ENCODE measurements around the gene LIPC.

The LIPC gene

DNA sequence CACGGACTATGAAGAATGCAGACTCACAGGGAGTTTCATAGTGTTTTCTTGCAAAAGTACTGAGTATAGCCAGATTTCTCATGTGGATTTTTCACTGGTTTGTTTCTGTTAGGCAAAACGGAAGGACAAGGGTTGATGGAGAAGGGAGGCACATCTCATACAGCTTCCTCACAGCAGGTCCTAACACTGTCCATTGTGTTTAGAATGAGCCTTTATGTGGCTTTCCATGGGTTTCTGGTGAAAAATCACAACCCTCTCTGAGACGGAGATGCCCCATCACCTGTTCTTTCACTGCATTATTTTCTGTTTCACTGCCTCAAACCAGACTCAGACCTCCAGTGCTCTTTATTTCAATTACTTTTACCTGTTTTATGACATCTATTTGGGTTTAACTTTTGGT is 25.0 kb upstream of the LIPC start:
- no peak for DNase-seq (ENCODE audit: low read depth)

- no peak for DNase-seq (ENCODE audit: low read depth)
Measured at GRCh38 chr15:58407236-58407775, 24.5 kb upstream of the LIPC start.

- no peak for DNase-seq (ENCODE audit: low read depth)
Measured at GRCh38 chr15:58407778-58408177, 24.0 kb upstream of the LIPC start.

DNA sequence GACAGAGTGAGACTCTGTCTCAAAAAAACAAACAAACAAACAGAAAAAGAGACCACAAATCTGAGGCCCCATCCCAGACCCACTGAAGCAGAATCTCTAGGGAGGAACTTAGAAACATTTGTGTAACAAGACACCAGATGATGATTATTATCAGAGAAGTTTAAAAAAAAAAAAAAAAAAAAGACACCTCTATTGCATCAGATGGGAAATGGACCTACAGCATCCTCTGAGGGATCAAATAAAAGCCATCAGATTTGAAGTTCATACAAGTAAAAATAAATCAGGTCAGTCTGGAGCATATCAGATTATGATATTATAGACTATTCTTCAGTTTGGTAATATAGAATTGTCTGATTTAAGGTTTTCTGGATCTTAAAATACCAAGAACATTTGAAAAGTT is 21.9 kb upstream of the LIPC start:
- no peak for DNase-seq (ENCODE audit: low read depth)

DNA sequence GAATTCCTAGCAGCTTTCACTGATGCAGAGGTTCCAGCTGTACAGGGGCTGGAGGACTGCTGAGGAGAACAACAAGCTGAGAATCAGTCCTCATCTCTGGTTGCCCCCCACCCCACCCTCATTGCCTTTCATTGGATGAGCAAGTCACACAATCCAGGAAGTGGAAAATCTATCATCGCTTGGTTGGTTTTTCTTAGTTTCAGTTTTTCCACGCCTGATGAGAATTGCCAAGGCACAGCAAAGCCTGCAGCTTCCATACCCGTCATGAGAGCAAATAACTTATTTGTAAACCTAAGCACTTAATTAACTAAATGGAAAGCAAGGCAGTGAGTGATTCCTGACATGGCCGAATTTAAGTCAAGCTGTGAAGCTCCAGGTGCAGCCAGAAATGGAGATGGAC is 21.4 kb upstream of the LIPC start:
- DNase-seq (ENCODE audit: low read depth): no peak

- no peak for DNase-seq (ENCODE audit: low read depth)
Measured at GRCh38 chr15:58413253-58413652, 18.5 kb upstream of the LIPC start.

DNA sequence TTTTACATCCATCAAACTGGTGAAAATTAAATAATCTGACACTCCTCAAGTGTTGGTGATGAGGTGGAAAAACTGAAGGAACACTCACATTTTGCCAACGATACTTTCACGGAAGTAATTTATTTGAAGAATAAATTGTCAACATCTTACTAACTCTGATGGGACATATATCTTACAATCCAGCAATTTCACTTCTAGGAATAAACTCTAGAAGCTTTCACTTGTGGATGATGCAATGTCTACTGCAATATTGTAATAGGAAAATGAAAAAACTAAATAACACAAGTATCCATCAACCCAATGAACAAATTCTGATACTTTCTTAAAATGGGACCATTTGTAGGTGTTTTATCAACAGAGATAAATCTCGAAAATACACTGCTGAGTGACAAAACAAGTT is 16.2 kb upstream of the LIPC start:
- no peak for DNase-seq (ENCODE audit: low read depth)

DNA sequence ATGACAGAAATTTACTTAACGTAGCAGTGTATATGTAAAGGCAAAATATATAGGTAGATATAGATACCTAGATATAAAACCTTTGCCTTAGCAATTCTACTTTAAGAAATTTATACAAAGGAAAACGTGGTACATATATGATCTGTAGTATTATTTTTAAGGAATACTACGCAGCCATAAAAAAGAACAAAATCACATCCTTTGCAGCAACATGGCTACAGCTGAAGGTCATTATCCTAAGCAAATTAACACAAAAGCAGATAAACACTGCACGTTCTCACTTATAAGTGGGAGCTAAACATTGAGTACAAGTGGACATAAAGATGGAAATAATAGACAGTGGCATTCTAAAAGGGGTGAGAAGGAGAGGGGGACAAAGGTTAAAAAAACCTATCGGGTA is 14.8 kb upstream of the LIPC start:
- no peak for DNase-seq (ENCODE audit: low read depth)

- DNase-seq (ENCODE audit: low read depth): no peak
Measured at GRCh38 chr15:58418135-58418534, 13.7 kb upstream of the LIPC start.

DNA sequence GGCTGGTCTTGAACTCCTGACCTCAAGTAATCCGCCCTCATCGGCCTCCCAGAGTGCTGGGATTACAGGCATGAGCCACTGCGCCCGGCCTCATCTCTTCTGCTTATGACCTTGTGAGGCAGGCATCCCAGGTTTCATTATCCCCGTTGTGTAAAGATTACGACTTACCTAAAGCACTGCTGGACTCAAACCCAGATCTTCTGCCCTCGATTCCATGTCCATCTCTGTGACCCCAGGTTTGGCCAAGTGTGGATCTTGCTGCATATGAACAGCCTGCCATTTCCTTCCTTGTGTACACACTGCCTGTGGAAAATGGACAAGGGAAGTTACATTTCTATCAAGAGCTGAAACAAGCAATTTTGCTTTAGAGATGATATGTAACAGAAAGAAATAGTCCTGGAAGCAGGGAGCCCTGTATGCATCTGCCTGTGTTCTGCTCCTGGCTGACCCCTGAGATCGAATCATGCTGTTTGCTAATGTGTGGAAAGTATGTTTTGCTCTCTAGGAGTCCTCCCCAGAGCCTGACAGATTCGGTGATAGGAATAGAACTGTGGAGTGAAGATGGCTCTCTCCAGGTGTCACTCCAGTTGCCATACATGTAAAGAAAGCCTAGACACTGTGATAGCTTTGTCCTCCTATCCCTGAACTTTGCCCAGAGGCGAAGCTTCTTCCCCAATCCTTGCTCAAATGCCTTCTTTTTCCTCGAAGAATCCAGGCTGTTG is 11.8 kb upstream of the LIPC start:
- no peak for DNase-seq (ENCODE audit: low read depth)

DNA sequence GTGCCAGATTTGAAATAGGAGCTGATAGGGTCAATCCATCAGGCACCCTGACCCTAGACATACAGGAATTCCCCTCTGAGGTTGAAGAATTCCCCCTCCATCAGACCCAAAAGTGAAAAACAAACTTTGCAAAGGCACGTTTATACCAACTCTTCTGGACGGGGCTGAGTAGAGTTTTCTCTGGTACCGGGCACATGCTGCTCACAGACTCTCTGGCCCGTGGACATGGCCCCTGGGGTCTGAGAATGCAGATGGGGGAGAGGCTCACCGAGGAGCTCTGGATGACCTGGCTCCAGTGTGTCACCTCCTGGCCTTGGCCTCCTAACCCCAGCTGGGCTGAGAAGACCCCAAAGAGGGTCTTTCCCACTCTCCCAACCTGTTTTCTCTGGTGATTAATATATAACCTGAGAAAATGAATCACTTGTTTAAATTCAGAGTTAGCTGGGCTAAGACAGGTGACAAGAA is 11.2 kb upstream of the LIPC start:
- no peak for DNase-seq (ENCODE audit: low read depth)

GRCh38 chr15:58423205-58423604 is 8.6 kb upstream of the LIPC start:
- no peak for DNase-seq (ENCODE audit: low read depth)

DNA sequence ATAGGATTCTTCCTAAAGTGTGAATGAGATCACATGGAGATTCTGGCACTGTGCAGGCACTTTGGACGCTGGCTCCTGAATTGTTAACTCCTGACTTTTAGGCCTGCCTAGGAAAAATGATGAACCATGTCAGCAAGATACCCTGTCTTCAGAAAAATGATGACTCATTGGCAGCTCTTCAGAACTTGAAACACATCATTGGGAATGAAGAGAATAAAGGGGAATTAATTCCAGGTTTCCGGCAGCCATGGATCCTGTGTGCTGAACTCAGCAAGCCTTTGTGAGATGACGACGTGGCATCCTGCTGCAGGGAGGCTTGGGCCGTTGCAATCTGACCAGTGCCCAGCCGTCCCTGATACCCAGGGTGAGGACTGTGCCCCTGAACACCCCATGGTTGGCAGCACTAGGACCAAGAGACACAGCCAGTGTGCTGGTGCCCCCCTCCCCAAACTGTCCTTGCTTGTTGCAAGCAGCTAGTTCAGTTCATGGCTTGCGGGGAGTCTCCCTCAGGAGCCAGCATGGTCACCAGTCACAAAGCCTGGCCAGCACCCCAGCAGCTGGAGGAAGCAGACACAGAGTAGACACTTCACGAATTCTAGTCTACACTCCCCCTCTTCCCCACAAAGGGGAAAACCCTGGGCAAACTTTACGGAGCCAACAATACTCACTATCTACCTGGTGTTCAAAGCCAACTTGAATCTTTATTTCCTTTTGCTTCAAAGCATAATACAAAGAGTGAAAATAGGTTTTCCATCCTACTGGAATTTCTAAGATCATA is 7.8 kb upstream of the LIPC start:
- no peak for DNase-seq (ENCODE audit: low read depth)

DNA sequence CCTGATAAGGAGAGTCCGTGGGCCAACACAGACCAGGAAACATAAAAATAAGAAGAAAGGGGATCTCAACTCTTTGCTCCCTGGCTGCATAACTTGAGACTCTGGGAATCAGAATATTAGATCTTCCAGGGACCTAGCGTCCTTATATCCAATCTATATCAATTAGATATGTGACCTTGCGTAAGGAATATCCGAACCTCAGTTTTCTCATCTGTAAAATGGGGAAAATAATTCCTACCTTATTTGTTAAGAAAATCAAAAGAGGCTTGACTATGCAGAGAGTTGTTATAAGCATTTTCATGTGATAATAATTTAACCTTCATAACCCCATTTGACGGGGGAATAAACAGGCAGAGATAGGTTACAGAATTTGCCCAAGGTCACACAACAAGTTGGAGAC is 7.1 kb upstream of the LIPC start:
- DNase-seq (ENCODE audit: low read depth): no peak

DNA sequence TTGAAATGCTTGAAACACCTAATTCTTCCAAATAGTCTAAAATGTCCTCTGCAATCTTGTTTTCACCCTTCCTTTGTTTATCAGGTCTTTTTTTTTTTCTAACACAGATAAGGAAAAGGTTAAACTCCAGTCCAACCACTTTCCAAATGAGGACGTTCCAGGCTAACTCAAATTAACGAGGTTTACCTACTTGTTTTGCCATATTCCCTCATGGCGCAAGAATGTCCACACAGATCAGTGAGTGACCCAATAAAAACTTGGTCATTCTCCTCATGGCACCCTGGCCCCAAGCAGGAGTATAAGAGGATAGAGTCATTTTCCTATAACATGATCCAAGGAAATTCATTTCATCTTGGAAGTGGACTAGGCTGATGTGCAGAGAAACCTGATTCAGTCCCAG is 6.6 kb upstream of the LIPC start:
- DNase-seq (ENCODE audit: low read depth): no peak

- no peak for DNase-seq (ENCODE audit: low read depth)
Measured at GRCh38 chr15:58425834-58426233, 6.0 kb upstream of the LIPC start.

- no peak for DNase-seq (ENCODE audit: low read depth)
Measured at GRCh38 chr15:58426501-58426900, 5.3 kb upstream of the LIPC start.

DNA sequence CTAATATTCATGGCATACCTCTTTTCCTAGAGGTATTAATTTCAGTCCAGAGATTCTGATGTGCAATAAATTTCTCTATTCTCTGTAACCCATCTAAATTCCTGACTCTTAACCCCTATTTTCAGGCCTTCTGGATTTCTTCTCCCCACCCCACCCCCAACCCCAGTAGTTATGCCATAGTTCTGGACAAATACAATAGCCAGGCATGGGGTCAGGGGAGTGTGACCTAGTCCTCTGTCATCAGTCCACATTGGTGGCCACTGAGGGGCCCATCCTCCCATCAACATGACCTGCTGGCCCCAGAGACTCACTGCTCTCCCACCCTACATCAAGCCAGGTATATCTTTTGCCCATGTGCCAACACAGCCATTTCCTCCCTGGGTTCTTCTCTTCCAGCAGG is 3.8 kb upstream of the LIPC start:
- no peak for DNase-seq (ENCODE audit: low read depth)

- DNase-seq (ENCODE audit: low read depth): no peak
Measured at GRCh38 chr15:58430224-58430787, 1.5 kb upstream of the LIPC start.

DNA sequence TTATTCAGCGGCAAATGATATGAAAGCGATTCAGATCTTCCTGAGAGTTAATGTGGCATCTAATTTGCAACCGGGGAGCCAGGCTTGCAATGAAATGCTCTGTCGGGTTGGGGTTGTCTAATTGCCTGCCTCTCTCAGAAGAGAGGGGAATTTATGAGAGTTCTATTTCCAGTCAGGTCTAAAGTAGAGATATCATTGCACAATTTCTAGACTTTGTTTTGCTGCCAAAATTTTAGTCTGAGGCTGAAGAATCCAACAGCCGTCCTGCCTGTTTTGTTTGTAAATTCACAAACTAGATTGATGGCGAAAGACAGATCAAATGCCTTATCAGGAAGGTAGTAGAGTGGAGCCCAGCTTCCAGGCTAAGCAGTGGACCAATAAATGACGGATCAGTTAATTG is 610 bp downstream of the LIPC start:
- DNase-seq (ENCODE audit: low read depth): no peak

DNA sequence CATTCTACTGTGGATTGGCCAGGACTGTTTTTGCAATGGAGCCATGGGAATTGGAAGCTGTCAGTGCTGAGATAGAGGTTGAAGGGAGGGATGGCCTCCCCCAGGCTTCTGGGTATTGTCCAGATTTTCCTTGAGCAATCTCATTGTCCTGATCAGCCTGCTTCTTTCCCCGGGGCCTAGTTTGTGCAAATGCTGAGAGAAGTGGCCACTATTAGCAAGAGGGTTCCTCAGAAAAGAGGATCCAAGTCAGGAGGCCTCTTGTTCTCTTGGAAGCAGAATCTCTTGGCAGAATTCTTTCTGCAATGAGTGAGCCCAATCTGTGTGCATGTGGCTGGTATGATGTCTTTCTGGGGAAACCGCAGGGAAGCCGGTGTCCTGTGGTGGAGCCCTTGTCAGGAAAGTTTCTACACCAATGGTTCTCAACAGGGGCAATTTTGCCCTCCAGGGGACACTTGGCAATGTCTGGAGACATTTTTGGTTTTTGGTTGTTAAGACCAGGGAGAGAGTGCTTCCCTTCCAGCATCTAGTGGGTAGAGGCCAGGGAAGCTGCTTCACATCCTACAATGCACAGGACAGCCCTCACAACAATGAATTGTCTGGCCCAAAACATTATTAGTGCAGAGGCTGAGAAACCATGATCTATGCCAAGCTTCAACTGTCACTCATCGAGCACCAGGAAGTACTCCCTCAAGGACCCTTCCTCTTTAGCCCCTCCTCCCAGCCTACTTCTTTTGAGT is 2.0 kb downstream of the LIPC start:
- no peak for DNase-seq (ENCODE audit: low read depth)

DNA sequence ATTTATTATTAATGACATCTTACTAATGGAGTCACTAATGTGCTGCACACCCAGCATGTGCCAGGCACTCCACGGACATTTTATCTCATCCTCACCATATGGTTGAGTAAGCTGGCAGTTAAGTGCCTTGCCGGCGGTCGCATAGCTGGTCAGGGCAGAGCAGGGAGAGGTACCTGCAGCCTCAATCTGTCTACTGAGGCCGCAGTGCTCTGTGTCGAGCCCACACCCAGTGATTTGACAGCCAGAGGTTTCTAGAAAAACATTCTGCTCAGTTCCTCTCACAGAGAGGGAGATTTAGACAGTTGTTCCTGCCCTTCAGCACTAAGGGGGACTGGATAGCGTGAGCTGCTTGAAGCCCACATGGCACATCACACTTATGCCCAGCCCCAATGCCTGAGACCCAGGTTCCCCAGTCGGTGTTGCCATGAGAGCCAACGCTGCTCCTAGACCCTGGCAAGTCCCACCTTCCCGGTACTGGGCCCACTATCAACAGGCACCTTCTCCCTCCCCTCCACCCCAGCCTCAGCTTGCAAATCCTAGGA is 2.6 kb downstream of the LIPC start:
- no peak for DNase-seq (ENCODE audit: low read depth)
